ENCODE results near the gene LOXL3. TPM values are rescaled to one million over a fixed set of nuclear protein-coding genes. Genes with fewer than 3 reads are reported as not detected.
A peak's percentile ranks its signal among the peaks of the same experiment; 100 is the strongest.

The LOXL3 gene
- total RNA-seq, 1 experiment from 2014 or later = 3.1 TPM

GRCh38 chr2:74529357-74530238 lies 24.1 kb downstream of the LOXL3 start, which contains the start of the genes AUP1 and HTRA2:
AUP1 (minus strand) TSS chr2:74529706; CDS start chr2:74529629, 77 bp downstream.
HTRA2 (plus strand) TSS chr2:74529933; CDS start chr2:74530007, 74 bp downstream.
- DNase-seq (ENCODE audit: extremely low read depth, low read depth) = peak; percentile 99

GRCh38 chr2:74528600-74529356 lies 25.0 kb downstream of the LOXL3 start:
- no peak for DNase-seq (ENCODE audit: extremely low read depth, low read depth)

GRCh38 chr2:74527741-74528140 lies 26.0 kb downstream of the LOXL3 start:
- DNase-seq (ENCODE audit: extremely low read depth, low read depth) = no peak

DNA sequence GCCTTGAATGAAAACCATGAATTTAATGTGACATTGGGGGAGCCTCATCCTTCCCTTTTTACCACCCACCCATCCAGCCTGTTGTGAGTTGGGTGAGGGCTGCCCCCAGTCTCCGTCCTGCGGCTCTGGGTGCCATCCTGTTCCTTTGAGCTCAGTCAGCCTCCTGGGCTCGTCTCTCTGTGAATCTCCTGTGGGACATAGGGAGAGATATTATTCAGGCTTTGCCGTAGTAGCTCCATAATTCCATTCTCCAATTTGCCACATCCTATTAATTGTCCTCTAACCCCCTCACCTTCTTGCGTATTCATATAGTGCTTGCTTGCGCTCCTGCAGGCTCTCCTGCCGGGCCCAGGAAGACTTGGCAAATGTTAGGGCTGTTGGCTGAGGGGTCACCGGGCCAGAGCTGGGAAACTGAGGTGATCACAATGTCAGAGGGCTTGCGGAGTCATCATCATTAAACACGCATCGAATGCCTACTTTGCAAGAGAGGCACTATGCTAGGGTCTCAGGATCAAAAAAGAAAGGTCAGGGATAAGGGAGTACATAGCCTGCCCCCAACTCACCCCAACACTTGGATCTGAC lies 27.0 kb downstream of the LOXL3 start:
- no peak for DNase-seq (ENCODE audit: extremely low read depth, low read depth)

DNA sequence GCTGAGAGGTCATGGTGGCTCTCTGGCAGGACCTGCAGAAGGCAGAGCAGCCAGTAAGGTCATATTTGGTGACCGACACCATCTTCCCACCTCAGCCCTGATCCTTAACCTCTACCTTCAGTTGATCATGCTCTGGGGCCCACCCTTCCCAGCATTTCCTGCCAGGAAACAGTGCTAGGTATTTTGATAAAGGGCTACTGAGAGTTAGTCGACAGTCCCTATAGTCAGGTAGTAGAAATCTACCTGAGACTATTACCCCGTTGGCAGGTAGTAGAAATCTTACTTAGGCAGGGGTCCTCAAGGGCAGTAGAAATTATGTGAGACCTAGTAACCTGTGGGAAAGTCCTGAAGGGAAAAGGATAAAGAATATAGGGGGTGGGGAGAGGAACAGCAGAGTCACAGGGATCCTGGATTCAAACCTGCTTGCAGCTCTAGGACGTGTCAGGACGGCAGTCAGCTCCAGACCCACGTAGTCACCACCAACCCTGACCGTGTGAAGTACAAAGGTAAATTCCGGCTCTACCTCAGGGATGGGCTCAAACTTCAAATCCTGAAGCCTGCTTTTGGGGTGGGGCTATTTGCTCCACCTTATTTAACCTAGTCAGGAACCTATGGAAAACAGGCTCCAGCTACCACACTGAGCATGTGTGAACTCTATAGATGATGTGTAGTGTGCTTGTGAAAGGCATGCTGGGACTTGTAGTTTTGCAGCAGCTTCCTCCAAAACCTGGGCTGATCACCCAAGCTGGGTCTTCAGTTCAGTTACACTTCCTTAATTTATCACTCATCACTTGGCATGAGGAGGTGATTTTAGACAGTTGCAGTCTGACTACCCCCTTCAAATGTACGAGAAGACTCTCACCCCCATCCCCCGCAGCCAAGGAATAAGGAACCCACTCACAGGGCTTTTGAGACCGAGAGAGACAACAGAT lies 27.8 kb downstream of the LOXL3 start, which contains the start of gene DQX1:
TSS of gene DQX1 (minus strand) at position 515 of the 932 bp plus-strand sequence. CDS start at position 13, 502 bp downstream.
- DNase-seq (ENCODE audit: extremely low read depth, low read depth) = no peak

- no peak for DNase-seq (ENCODE audit: extremely low read depth, low read depth)
Measured at GRCh38 chr2:74524955-74525716, 28.6 kb downstream of the LOXL3 start.

GRCh38 chr2:74524005-74524404 lies 29.7 kb downstream of the LOXL3 start:
- DNase-seq (ENCODE audit: extremely low read depth, low read depth) = no peak

DNA sequence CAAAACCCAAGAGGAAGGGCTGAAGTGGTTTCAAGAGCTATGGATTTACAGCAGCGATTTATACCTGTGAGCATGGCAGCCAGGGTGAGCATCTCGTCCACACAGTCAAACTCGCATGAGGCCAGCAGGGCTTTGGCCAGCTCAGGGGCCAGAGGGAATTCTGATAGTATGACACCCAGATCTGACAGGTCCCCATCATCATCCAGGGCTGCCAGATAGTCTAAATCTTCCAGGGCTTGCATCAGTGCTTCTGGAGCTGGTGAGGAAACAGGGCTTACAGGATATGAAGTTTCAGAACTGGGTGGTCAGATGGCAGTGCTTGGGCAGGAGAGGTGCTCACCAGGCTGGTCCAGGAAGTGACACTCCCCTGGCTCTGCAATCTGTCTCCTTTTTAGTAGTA lies 31.2 kb downstream of the LOXL3 start:
- DNase-seq (ENCODE audit: extremely low read depth, low read depth) = no peak

GRCh38 chr2:74516650-74517049 lies 37.1 kb downstream of the LOXL3 start:
- DNase-seq (ENCODE audit: extremely low read depth, low read depth) = no peak

DNA sequence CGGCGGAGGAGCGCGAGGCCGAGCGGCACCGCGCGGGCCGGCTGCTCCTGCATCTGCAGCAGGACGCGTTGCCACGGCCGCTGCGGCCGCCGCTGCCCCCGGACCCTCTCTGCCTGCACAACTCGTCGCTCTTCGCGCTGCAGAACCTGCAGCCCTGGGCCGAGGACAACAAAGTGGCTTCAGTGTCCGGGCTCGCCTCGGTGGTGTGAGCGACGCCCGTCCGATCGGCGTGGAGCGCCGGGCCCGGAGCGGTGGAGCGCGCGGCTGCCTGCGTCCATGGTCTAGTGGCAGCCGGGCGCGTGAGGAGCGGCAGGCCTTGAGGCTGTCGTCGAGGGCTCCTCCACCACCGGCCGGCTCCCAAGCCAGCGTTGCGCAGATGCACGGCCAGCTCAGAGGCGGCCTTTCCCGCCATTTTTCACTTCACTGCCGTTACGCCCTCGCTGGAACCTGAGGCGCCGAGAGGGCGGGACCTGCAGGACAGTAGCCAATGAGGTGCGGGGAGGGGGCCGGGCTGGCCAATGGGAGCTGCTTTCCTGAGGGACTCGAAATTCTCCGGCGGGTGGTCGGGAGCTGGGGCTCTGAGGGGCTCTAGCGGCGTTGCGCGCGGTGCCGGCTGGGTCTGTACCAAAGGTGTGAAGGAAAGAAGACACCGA lies 37.6 kb downstream of the LOXL3 start:
- DNase-seq (ENCODE audit: extremely low read depth, low read depth) = no peak

DNA sequence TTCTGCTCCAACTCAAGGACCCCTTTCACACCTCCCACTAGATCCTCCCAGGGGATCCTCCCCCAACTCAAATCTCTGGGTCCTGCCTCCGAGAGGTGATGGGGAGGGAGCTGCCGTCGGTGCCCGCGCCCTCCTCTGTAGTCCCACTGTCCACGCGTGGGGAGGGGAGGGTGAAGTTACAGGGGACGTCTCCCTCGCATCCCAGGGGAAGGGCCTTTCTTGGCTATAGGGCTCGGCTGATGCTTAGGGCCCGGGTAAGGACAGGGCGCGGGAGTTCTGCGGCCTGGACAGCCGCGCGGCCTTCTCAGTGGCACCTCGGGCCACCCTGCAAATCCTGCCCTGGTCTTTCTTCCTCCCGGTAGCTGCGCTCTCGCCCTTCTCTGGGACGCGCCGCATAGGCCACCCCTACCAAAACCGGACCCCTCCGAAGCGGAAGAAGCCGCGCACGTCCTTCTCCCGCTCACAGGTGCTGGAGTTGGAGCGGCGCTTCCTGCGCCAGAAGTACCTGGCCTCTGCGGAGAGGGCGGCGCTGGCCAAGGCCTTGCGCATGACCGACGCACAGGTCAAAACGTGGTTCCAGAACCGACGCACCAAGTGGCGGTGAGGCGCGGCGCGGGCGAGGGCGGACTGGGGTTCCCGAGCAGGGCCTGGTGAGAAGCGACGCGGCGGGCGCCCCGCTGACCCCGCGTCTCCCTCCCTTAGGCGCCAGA lies 38.3 kb downstream of the LOXL3 start:
- DNase-seq (ENCODE audit: extremely low read depth, low read depth) = no peak

DNA sequence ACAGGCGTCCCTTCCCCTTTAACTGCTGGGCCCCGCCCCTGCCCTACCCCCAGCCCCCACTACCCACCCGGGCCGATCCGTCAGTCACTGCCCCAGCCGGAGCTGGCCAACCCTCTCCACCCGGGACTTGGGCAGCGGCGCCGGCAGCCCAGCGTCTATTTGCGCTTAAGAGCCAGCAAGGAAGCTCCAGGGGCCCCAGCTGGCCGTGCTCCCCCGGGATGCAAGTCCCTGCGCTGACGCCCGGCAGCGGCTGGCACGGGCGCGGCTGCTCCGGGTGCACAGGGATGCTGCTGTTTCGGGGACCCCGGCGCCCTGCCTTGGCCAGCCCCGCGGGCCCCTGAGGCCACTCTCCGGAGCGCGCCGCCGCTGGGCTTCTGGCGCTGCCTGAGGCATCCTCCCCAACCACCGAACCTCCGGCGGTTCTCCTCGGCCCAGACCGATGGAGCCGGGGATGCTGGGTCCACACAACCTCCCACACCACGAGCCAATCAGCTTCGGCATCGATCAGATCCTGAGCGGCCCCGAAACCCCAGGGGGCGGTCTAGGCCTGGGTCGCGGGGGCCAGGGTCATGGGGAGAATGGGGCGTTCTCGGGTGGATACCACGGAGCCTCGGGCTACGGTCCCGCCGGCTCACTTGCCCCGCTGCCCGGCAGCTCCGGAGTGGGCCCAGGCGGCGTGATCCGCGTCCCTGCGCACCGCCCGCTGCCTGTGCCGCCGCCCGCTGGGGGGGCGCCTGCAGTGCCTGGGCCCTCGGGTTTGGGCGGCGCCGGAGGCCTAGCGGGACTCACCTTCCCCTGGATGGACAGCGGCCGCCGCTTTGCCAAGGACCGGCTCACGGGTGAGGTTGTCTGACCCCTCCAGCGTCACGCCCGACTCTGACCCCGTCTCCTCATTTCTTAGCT lies 39.1 kb downstream of the LOXL3 start, which contains the start of gene TLX2:
TSS of gene TLX2 (plus strand) at position 83 of the 903 bp plus-strand sequence. CDS start at position 440, 357 bp downstream.
- no peak for DNase-seq (ENCODE audit: extremely low read depth, low read depth)

DNA sequence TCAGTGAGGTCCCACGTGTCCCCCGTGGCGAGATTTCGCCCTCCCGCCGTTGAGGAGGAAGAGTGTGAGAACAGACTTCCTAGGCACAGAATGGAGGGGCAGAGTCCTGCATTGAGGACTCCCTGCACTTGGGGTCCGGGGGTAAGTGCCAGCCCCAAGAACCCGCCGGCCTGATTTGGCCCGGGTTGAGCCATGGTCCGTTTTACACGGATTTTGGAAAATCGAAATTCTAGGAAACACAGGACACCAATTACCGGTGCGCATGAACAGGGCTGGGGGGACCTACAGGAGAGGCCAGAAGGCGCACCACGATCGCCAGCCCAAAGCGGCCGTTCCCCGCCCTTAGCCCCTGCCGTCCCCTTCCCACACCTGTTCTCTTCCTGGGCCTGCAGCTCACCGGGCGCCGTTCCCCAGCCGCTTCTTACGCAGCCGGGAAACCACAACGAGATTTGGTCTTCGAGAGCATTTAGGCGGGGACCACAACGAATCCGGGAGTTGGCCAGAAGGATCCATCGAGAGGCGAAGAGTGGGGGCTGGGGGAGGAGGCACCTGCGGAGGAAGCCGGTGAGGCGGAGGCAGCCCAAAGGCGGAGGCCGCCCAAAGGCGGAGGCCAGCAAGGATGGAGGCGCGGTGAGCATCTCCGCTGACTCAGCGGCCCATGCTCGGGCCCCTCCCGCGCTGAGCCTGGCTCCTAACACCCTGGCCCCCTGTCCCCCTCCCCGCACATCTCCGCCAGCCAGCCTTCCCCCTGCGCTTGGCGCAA lies 40.0 kb downstream of the LOXL3 start:
- no peak for DNase-seq (ENCODE audit: extremely low read depth, low read depth)

DNA sequence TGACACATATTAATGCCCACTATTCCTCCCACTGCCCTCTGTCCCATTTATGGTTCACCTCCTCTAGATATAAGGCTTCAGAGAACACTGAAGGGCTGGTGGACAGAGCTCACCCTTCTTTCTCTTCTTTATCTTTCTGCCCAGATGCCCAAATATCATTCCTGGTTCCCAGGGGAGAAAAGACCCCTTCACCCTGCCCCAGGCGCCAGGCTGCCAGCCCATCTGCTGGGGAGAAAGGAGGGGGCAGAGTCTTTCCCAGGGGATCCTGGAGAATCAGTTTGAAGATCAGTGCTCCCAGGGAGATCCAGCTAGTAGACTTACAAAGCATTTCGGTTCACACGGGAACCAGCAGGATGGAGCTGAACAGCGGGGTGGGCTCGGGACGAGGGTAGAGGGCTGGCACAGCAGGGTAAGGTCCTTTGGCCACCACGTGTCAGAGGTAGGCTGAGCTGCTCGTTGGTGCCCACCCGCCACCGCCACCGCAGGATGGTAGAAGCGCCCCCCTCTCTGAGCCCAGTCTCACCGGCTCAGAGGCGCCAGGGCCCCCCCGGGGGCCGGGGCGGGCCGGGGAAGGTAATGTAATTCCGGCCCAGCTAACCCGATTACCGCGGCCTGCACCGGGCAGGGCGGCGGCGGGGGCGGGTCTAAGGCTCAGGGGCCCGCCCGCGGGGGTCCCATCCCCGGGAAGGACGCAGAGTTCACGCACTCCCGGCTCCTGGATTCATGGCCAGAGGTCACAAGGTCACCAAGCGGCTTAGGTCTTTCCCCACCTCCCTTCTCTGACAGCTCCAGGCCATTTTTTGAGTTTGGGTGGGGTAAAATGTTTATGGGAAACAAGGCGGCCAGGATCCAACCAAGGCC lies 40.8 kb downstream of the LOXL3 start:
- no peak for DNase-seq (ENCODE audit: extremely low read depth, low read depth)

All from NCI-H460 (cell line).